Measurements from ENCODE around the gene LRRC25.

- TF ChIP-seq POLR2A (IDR thresholded peaks at IDR 0.05), result no peak
- no peak for TF ChIP-seq CTCF (IDR thresholded peaks at IDR 0.05 in 4 of 5, conservative IDR thresholded peaks at IDR 0.05 in 1 of 5)
These were observed 8.3 kb downstream of the LRRC25 start for GRCh38 chr19:18388960-18389725.
